ENCODE results near the gene DCDC1. TPM values are rescaled to one million over a fixed set of nuclear protein-coding genes. Genes with fewer than 3 reads are reported as not detected.

Gene DCDC1
- total and polyA plus RNA-seq, 9 of the 15 experiments (the other 6 are each of a cell fraction or from before 2014, with no cell fraction given): 0.05 to 0.18 (median 0.08) TPM; not detected in 3

DNA sequence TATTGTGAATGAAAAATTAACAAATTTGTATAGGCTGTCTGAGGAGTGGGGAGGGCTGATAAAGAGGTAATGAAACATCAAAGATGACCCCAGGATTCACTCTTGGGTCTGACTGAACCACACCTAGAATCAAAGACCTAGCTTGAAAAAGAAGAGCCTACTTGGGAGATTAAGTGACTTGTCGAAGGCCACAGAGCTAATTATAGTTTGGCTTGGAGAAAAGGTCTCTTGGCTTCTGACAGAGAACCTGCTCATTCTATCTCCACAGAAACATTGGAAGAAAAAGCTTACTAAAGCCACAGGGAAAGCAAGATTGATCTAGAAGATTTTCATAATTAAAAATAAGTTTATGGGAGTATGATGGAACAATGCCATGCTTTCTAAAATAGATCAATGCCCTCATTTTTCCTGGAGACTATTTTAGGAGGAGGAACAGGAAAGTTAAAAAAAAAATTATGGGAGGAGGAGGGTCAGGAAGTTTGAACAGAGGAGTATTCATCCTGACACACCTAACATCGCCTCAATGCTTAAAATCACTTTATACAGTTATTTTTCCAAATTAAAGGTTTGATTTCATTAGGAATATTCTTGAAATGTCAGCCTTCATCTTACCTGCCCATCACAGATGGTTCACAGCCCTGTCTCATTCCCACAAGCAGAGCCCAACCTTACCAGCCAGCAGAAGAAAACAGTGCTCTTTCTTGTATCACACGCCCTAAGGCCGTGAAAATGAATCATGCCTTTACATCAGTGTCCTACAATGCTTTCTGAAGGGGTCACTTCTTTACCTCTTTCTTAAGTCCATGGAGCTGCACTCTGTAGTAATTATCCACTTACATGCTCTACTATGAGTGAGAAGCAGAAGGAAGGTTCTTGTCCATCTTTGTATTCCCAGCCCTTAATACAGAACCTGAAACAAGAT is 552.3 kb downstream of the DCDC1 start:
- 2% methylated on average over 4 of the region's 4 CpGs for WGBS (ENCODE audit: insufficient coverage, low coverage, missing lambda C conversion rate)
- Histone ChIP-seq H3K9ac (ENCODE audit: insufficient read depth in 1 of 2, low read depth in 2 of 2, low read length in 2 of 2) (no peak overlapping the region), H3K4me1 (replicated peaks in 1 of 2; ENCODE audit: control insufficient read depth in 2 of 2, insufficient read depth in 2 of 2, low read length in 2 of 2) (no peaks in the 10 kb centered on the region), H3K27ac (ENCODE audit: extremely low read depth, low read depth, low read length) (no peak overlapping the region), H3K27me3 (ENCODE audit: control insufficient read depth in 2 of 2, insufficient read depth in 2 of 2, low read length in 2 of 2) (no peaks in the 10 kb centered on the region), H2AFZ (ENCODE audit: low read depth, low read length) (no peak overlapping the region), H3K4me2 (ENCODE audit: insufficient read depth, low read length) (no peak overlapping the region), H3K79me2 (ENCODE audit: control insufficient read depth, insufficient read depth, low read length) (no peaks in the 10 kb centered on the region), H3K9me3 (replicated peaks; ENCODE audit: control insufficient read depth, insufficient read depth, low read depth, low read length) (no peaks in the 10 kb centered on the region), H3K4me3 (no peak overlapping the region), H3K9me1 (ENCODE audit: control insufficient read depth, insufficient read depth, low read length) (no peaks in the 10 kb centered on the region), H4K20me1 (replicated peaks; ENCODE audit: control insufficient read depth, insufficient read depth, low read length) (no peaks in the 10 kb centered on the region), H3K36me3 (ENCODE audit: control insufficient read depth, insufficient read depth, low read length) (no peaks in the 10 kb centered on the region)
- FAIRE-seq (no peak), ATAC-seq (no peak), DNase-seq (ENCODE audit: extremely low read depth in 1 of 4, low spot score in 3 of 4) (no peak)
- CTCF ChIA-PET (ENCODE audit: low intra/inter-chr PET ratio): no interaction called here
- POLR2A ChIA-PET: no interaction called here
- intact Hi-C loops (cut with micrococcal nuclease) (no loop called here), in situ Hi-C loops (cut with MboI) (no loop called here)
- no TSS peak for BruUV-seq (replicated peaks)
- TF ChIP-seq SRSF9 (IDR thresholded peaks at IDR 0.05; ENCODE audit: borderline replicate concordance, low read depth, low read length) (no peak), CCAR2 (IDR thresholded peaks at IDR 0.05; ENCODE audit: low read depth, low read length) (no peak), HCFC1 (IDR thresholded peaks at IDR 0.05; ENCODE audit: low read depth, low read length) (no peak), POLR2H (tag; IDR thresholded peaks at IDR 0.05; ENCODE audit: low read depth) (no peak), MCM2 (IDR thresholded peaks at IDR 0.05; ENCODE audit: low read depth) (no peak)
- TF ChIP-seq, protein P1, sequence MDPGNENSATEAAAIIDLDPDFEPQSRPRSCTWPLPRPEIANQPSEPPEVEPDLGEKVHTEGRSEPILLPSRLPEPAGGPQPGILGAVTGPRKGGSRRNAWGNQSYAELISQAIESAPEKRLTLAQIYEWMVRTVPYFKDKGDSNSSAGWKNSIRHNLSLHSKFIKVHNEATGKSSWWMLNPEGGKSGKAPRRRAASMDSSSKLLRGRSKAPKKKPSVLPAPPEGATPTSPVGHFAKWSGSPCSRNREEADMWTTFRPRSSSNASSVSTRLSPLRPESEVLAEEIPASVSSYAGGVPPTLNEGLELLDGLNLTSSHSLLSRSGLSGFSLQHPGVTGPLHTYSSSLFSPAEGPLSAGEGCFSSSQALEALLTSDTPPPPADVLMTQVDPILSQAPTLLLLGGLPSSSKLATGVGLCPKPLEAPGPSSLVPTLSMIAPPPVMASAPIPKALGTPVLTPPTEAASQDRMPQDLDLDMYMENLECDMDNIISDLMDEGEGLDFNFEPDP (CRISPR knock-in tag; IDR thresholded peaks at IDR 0.05): no peak

Measured in K562 (cell line).